PC-9 (cell line): Measurements from ENCODE around the gene CYB561. TPM values are rescaled to one million over a fixed set of nuclear protein-coding genes. Genes with fewer than 3 reads are reported as not detected.

Source experiments
- BruUV-seq: library from RNA; stranded (reverse); fragments of 400-500 nt; replicated peaks from 2 replicates; lab custom pipeline; 2021; lab: Mats Ljungman, UMichigan
- CTCF ChIA-PET: fragments of 300-600 bp; sonication (Branson Sonifier 250); formaldehyde crosslinking; loops from one replicate; lab custom pipeline; 2022; ENCODE audit warnings: antibody characterized with exemption; lab: Charles Lee
- POLR2A ChIA-PET: fragments of 300-600 bp; sonication (Branson Sonifier 250); formaldehyde crosslinking; loops from one replicate; lab custom pipeline; 2022; ENCODE audit warnings: antibody characterized with exemption; ENCODE audit not compliant: unreplicated experiment; lab: Charles Lee
- DNase-seq, 2 experiments: peaks; one replicate each; pipeline versions ENCODE4 v3.0.0 to v3.0.0-alpha.2; 2015 to 2022; ENCODE audit warnings: mixed read lengths in 1 of 2
- H2AFZ ChIP-seq: fragments of 200-600 bp; sonication (generic); 2 replicates; pipeline ENCODE4 v1.8.1; 2017; ENCODE audit warnings: antibody characterized with exemption
- H3F3A ChIP-seq: fragments of 200-600 bp; sonication (generic); 2 replicates; pipeline ENCODE4 v1.8.1; 2017; ENCODE audit warnings: antibody characterized with exemption, mild to moderate bottlenecking, low read depth; ENCODE audit not compliant: insufficient read depth
- H3K27ac ChIP-seq: fragments of 200-600 bp; sonication (generic); 2 replicates; pipeline ENCODE4 v1.6.1; 2016; ENCODE audit warnings: mixed run types
- H3K27me3 ChIP-seq: fragments of 200-600 bp; sonication (generic); 2 replicates; pipeline ENCODE4 v1.6.1; 2016; ENCODE audit warnings: low read depth, mixed run types; ENCODE audit not compliant: insufficient read depth
- H3K36me3 ChIP-seq: fragments of 200-600 bp; sonication (generic); 2 replicates; pipeline ENCODE4 v1.6.1; 2016; ENCODE audit warnings: low read depth, mixed run types
- H3K4me1 ChIP-seq: fragments of 200-600 bp; sonication (generic); replicated peaks from 2 replicates; pipeline ENCODE4 v1.6.1; 2016; ENCODE audit warnings: mixed run types; ENCODE audit not compliant: insufficient read depth
- H3K4me2 ChIP-seq: fragments of 200-600 bp; sonication (generic); 2 replicates; pipeline ENCODE4 v1.6.1; 2017; ENCODE audit warnings: mixed run types
- H3K4me3 ChIP-seq: fragments of 200-600 bp; sonication (generic); 2 replicates; pipeline ENCODE4 v1.6.1; 2016; ENCODE audit warnings: mixed run types
- H3K79me2 ChIP-seq: fragments of 200-600 bp; sonication (generic); 2 replicates; pipeline ENCODE4 v1.6.1; 2017; ENCODE audit warnings: low read depth, mixed run types
- H3K9me2 ChIP-seq: fragments of 200-600 bp; sonication (generic); 2 replicates; pipeline ENCODE4 v1.8.1; 2017; ENCODE audit warnings: mild to moderate bottlenecking; ENCODE audit not compliant: insufficient read depth
- H3K9me3 ChIP-seq: fragments of 200-600 bp; sonication (generic); 2 replicates; pipeline ENCODE4 v1.8.1; 2016; ENCODE audit warnings: low read depth; ENCODE audit not compliant: insufficient read depth
- H4K20me1 ChIP-seq: fragments of 200-600 bp; sonication (generic); 2 replicates; pipeline ENCODE4 v1.8.1; 2017; ENCODE audit not compliant: insufficient read depth
- CTCF ChIP-seq: fragments of 200-600 bp; sonication (generic); conservative IDR thresholded peaks from 2 replicates; pipeline ENCODE4 v1.6.1; 2017; ENCODE audit warnings: mixed run types, antibody characterized with exemption, mild to moderate bottlenecking, moderate library complexity
- EZH2 ChIP-seq: fragments of 200-600 bp; sonication (generic); IDR thresholded peaks from 2 replicates; pipeline ENCODE4 v1.8.0; 2017; ENCODE audit warnings: antibody characterized with exemption, low read depth
- intact Hi-C: fragments of 100-400 bp; cut with micrococcal nuclease; formaldehyde crosslinking; loops from one replicate; pipeline ENCODE4 v1.10.0; 2022; ENCODE audit not compliant: unreplicated experiment
- total RNA-seq: library from RNA; stranded (reverse); gene quantifications from 2 replicates; pipeline ENCODE4 v1.2.3, GENCODE V29; 2021

CYB561 gene
- total RNA-seq, 1 experiment from 2014 or later: 71.6 TPM

DNA sequence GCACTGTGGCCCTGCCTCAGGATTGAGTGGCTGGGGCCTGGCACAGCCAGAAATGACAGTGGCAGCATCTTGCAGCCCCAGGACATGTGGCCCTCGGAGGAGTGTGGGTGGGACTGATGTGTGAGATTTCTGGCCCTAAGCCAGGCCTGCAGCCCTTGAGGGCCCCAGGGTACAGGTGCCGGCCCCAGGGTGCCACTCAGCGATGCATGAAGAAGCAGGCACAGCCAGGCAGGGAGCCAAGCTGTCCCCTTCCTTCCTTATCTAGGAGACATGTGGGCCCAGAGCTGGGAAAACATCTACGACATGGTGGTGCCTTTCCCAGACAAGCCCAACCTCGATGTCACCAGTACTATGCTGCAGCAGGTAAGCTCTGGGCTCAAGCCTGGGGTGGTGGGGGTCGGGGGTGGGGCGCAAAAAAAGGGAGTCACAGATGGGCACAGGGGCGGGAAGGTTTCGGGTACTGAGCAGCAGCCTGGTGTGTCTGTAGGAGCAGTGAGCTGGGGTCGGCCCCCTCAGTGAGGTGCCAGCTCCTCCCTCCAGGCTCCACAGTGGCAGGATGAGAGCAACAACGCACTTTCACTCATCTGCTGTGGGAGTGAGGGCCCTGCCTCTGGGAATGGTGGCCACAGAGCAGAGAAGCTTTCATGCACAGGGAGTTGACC is 34.9 kb upstream of the CYB561 start:
- ChIA-PET CTCF (interaction anchor here (0.6 to 0.7 kb wide), 2 partner anchors 16 to 45 kb away, joined by 5 to 10 read pairs; no protein-coding TSS in a partner anchor), POLR2A (no interaction called here)
- TF ChIP-seq EZH2: no peak
- no peak for TF ChIP-seq CTCF
- no peaks in the 10 kb centered on the region for H3K79me2 ChIP-seq
- H4K20me1 ChIP-seq: no peaks in the 10 kb centered on the region
- no peak overlapping the region for H3K27ac ChIP-seq
- peaks cover 20% of the 10 kb centered on the region for H3K27me3 ChIP-seq
- H3K4me2 ChIP-seq: no peak overlapping the region
- H3K36me3 ChIP-seq: no peaks in the 10 kb centered on the region
- no peaks in the 10 kb centered on the region for H3F3A ChIP-seq
- no peaks in the 10 kb centered on the region for H3K9me2 ChIP-seq
- peaks cover 5% of the 10 kb centered on the region for H3K4me1 ChIP-seq
- no TSS peak for BruUV-seq
- peak in 1 of 2 experiments; percentile 45 for DNase-seq
- H3K4me3 ChIP-seq: no peak overlapping the region
- H2AFZ ChIP-seq: no peak overlapping the region
- H3K9me3 ChIP-seq: no peaks in the 10 kb centered on the region
- intact Hi-C loops: no loop called here

DNA sequence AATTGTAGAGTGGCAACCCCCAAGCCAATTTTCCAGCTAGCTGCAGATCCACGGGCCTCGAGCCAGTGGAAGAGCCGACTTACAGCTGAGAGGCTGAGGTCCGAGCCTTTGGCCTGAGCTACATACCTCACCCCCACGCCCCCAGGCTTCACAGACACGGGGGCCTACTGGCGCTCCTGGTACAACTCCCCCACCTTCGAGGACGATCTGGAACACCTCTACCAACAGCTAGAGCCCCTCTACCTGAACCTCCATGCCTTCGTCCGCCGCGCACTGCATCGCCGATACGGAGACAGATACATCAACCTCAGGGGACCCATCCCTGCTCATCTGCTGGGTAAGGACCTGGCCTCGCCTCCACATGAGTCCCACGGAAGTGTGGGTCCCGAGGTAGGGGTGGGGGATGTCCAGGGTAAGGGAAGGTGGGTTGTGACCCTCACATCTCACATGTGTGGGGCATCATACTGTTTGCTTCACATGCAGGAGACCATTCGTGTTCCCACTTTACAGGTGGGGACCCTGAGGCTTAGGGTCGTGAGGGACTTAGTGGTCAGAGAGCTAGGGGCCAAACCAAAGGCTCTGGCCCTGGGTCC is 34.2 kb upstream of the CYB561 start:
- CTCF ChIA-PET: interaction anchor here (0.6 to 2.6 kb wide), 3 partner anchors 15 to 809 kb away, joined by 3 to 14 read pairs (median 10); no protein-coding TSS in a partner anchor
- H3F3A ChIP-seq: no peaks in the 10 kb centered on the region
- H2AFZ ChIP-seq: no peak overlapping the region
- H3K79me2 ChIP-seq: no peaks in the 10 kb centered on the region
- no peaks in the 10 kb centered on the region for H3K9me2 ChIP-seq
- no peaks in the 10 kb centered on the region for H3K9me3 ChIP-seq
- H3K36me3 ChIP-seq: no peaks in the 10 kb centered on the region
- TF ChIP-seq EZH2: no peak
- no peak for TF ChIP-seq CTCF
- no peak overlapping the region for H3K4me2 ChIP-seq
- no peaks in the 10 kb centered on the region for H4K20me1 ChIP-seq
- H3K27me3 ChIP-seq: peaks cover 22% of the 10 kb centered on the region
- POLR2A ChIA-PET: no interaction called here
- no TSS peak for BruUV-seq
- no peak for DNase-seq
- intact Hi-C loops: no loop called here
- H3K4me1 ChIP-seq: peaks cover 5% of the 10 kb centered on the region
- H3K27ac ChIP-seq: no peak overlapping the region
- H3K4me3 ChIP-seq: no peak overlapping the region

DNA sequence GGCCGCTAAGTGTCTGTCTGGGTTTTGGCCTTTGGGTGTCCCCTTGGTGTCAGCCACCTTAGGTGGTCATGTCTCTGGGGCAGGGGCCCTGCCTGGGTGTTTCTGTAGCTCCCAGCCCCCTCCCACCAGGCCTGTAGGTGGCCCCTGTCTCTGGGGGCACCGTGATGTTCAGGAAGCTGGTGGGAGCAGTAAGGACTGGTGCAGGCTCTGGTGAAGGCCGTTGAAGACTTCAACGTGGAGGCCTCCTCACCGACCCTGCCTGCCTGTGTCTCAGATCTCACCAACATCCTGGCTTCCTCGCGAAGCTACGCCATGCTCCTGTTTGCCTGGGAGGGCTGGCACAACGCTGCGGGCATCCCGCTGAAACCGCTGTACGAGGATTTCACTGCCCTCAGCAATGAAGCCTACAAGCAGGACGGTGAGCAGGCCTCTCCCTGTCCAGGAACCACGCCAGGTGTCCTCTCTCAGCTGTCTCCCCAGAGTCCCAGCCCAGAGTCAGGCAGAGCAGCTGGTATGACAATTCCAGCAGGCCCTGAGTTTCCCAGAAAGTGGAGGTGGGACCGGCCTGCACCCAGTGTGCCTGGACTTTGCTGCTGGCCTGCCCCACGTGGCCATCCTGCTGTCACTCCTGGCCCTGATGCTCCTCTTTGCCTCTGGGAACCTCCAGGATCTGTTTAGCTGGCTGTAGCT is 33.5 kb upstream of the CYB561 start:
- H3K9me2 ChIP-seq: no peaks in the 10 kb centered on the region
- H3K79me2 ChIP-seq: no peaks in the 10 kb centered on the region
- peaks cover 22% of the 10 kb centered on the region for H3K27me3 ChIP-seq
- no peak overlapping the region for H3K4me3 ChIP-seq
- H2AFZ ChIP-seq: no peak overlapping the region
- H3K27ac ChIP-seq: no peak overlapping the region
- DNase-seq: no peak
- TF ChIP-seq EZH2 (no peak), CTCF (no peak)
- H3F3A ChIP-seq: peaks cover under 1% of the 10 kb centered on the region; the same call in 1 of the 2 replicates
- no peaks in the 10 kb centered on the region for H3K36me3 ChIP-seq
- CTCF ChIA-PET: interaction anchor here (0.5 to 2.6 kb wide), 4 partner anchors 52 to 810 kb away, joined by 3 to 14 read pairs (median 4); no protein-coding TSS in a partner anchor
- no TSS peak for BruUV-seq
- H3K9me3 ChIP-seq: no peaks in the 10 kb centered on the region
- no peak overlapping the region for H3K4me2 ChIP-seq
- no peaks in the 10 kb centered on the region for H4K20me1 ChIP-seq
- POLR2A ChIA-PET: no interaction called here
- peaks cover 5% of the 10 kb centered on the region for H3K4me1 ChIP-seq
- intact Hi-C loops: loop anchor here (1.0 to 5.0 kb wide), 4 partner anchors 33 to 807 kb away; partner anchors contain the start of gene CYB561
